Measurements from ENCODE around the gene CHDH.

CHDH gene

GRCh38 chr3:53822331-53822741 lies 23.9 kb downstream of the CHDH start:
- H3K36me3 ChIP-seq (ENCODE audit: low read length), result peaks cover 2% of the 10 kb centered on the region; the same call in 1 of the 2 replicates
- no peak overlapping the region for H2AFZ ChIP-seq (ENCODE audit: low read depth, low read length, severe bottlenecking)
- H3K4me2 ChIP-seq (ENCODE audit: low read depth, low read length, poor library complexity, severe bottlenecking), result no peak overlapping the region
- H3K27ac ChIP-seq (ENCODE audit: low read depth, low read length), result no peak overlapping the region
- no peaks in the 10 kb centered on the region for H3K9me3 ChIP-seq (ENCODE audit: insufficient read depth, low read length)
- H4K20me1 ChIP-seq (ENCODE audit: low read depth, low read length), result no peaks in the 10 kb centered on the region
- no peak overlapping the region for H3K4me3 ChIP-seq (ENCODE audit: insufficient read depth, low read length, poor library complexity, severe bottlenecking)
- H3K9ac ChIP-seq (ENCODE audit: low read length), result no peak overlapping the region
- H3K79me2 ChIP-seq (ENCODE audit: insufficient read depth, low read length), result peaks cover 3% of the 10 kb centered on the region; the same call in 1 of the 2 replicates
- H3F3A ChIP-seq (ENCODE audit: insufficient read depth), result no peaks in the 10 kb centered on the region
- no peaks in the 10 kb centered on the region for H3K27me3 ChIP-seq (ENCODE audit: low read length)
- TF ChIP-seq CTCF (IDR thresholded peaks at IDR 0.05; ENCODE audit: insufficient read depth, low read length, poor library complexity, severe bottlenecking) (no peak), EZH2phosphoT487 (conservative IDR thresholded peaks at IDR 0.05; ENCODE audit: low read length) (no peak)
- no peaks in the 10 kb centered on the region for H3K9me2 ChIP-seq (replicated peaks; ENCODE audit: insufficient read depth, low read length)

GRCh38 chr3:53821631-53822121 lies 24.5 kb downstream of the CHDH start:
- Histone ChIP-seq H3K9me2 (replicated peaks; ENCODE audit: insufficient read depth, low read length) (no peaks in the 10 kb centered on the region), H3K4me3 (ENCODE audit: insufficient read depth, low read length, poor library complexity, severe bottlenecking) (no peak overlapping the region), H3K9ac (ENCODE audit: low read length) (no peak overlapping the region), H2AFZ (ENCODE audit: low read depth, low read length, severe bottlenecking) (no peak overlapping the region), H3K4me2 (ENCODE audit: low read depth, low read length, poor library complexity, severe bottlenecking) (no peak overlapping the region), H3K36me3 (ENCODE audit: low read length) (peaks cover 2% of the 10 kb centered on the region; the same call in 1 of the 2 replicates), H3K27me3 (ENCODE audit: low read length) (no peaks in the 10 kb centered on the region), H3K79me2 (ENCODE audit: insufficient read depth, low read length) (peaks cover 3% of the 10 kb centered on the region; the same call in 1 of the 2 replicates), H3F3A (ENCODE audit: insufficient read depth) (no peaks in the 10 kb centered on the region), H3K27ac (ENCODE audit: low read depth, low read length) (no peak overlapping the region), H3K9me3 (ENCODE audit: insufficient read depth, low read length) (no peaks in the 10 kb centered on the region), H4K20me1 (ENCODE audit: low read depth, low read length) (no peaks in the 10 kb centered on the region)
- TF ChIP-seq CTCF (IDR thresholded peaks at IDR 0.05; ENCODE audit: insufficient read depth, low read length, poor library complexity, severe bottlenecking), result no peak
- no peak for TF ChIP-seq EZH2phosphoT487 (conservative IDR thresholded peaks at IDR 0.05; ENCODE audit: low read length)

- H2AFZ ChIP-seq (ENCODE audit: low read depth, low read length, severe bottlenecking), result no peak overlapping the region
These were observed 25.3 kb downstream of the CHDH start for GRCh38 chr3:53820756-53821580.

More at GRCh38 chr3:53820756-53821580, 25.3 kb downstream of the CHDH start:
- H3K27me3 ChIP-seq (ENCODE audit: low read length), result no peaks in the 10 kb centered on the region
- no peak overlapping the region for H3K27ac ChIP-seq (ENCODE audit: low read depth, low read length)
- H3K9ac ChIP-seq (ENCODE audit: low read length), result no peak overlapping the region
- H4K20me1 ChIP-seq (ENCODE audit: low read depth, low read length), result no peaks in the 10 kb centered on the region
- no peak overlapping the region for H3K4me3 ChIP-seq (ENCODE audit: insufficient read depth, low read length, poor library complexity, severe bottlenecking)
- no peaks in the 10 kb centered on the region for H3F3A ChIP-seq (ENCODE audit: insufficient read depth)
- no peaks in the 10 kb centered on the region for H3K9me2 ChIP-seq (replicated peaks; ENCODE audit: insufficient read depth, low read length)
- H3K4me2 ChIP-seq (ENCODE audit: low read depth, low read length, poor library complexity, severe bottlenecking), result no peak overlapping the region
- no peak for TF ChIP-seq CTCF (IDR thresholded peaks at IDR 0.05; ENCODE audit: insufficient read depth, low read length, poor library complexity, severe bottlenecking)
- no peaks in the 10 kb centered on the region for H3K9me3 ChIP-seq (ENCODE audit: insufficient read depth, low read length)
- H3K36me3 ChIP-seq (ENCODE audit: low read length), result 0 out of 2 replicates have a peak, but pooled peaks cover 2% of the 10 kb centered on the region
- no peaks in the 10 kb centered on the region; the same call in 1 of the 2 replicates for H3K79me2 ChIP-seq (ENCODE audit: insufficient read depth, low read length)
